ENCODE results near the gene FMNL2.

- TF ChIP-seq, protein P1, sequence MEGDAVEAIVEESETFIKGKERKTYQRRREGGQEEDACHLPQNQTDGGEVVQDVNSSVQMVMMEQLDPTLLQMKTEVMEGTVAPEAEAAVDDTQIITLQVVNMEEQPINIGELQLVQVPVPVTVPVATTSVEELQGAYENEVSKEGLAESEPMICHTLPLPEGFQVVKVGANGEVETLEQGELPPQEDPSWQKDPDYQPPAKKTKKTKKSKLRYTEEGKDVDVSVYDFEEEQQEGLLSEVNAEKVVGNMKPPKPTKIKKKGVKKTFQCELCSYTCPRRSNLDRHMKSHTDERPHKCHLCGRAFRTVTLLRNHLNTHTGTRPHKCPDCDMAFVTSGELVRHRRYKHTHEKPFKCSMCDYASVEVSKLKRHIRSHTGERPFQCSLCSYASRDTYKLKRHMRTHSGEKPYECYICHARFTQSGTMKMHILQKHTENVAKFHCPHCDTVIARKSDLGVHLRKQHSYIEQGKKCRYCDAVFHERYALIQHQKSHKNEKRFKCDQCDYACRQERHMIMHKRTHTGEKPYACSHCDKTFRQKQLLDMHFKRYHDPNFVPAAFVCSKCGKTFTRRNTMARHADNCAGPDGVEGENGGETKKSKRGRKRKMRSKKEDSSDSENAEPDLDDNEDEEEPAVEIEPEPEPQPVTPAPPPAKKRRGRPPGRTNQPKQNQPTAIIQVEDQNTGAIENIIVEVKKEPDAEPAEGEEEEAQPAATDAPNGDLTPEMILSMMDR (IDR thresholded peaks at IDR 0.05; ENCODE audit: insufficient read depth, low read depth, low read length), result no peak
- TF ChIP-seq EZH2 (IDR thresholded peaks at IDR 0.05; ENCODE audit: insufficient read depth, low read length), result no peak
Observed at GRCh38 chr2:152349416-152349815, 14.4 kb downstream of the FMNL2 start.

Data from astrocyte (in vitro differentiated cells and primary cell).